NB4 (cell line): ENCODE results near the gene RASA3.

Experiments
- CTCF ChIP-seq: IDR thresholded peaks from one replicate; pipeline ENCODE4 v1.5.1; 2012; ENCODE audit warnings: low read depth, low read length
- POLR2A ChIP-seq: IDR thresholded peaks from 2 replicates; pipeline ENCODE4 v1.6.1; 2011; ENCODE audit warnings: mild to moderate bottlenecking; ENCODE audit not compliant: insufficient read length; ENCODE audit errors: extremely low read depth
- TF ChIP-seq, protein P1 (sequence below): IDR thresholded peaks from 2 replicates; pipeline ENCODE4 v1.6.1; 2011; ENCODE audit warnings: low read depth, low read length

DNA sequence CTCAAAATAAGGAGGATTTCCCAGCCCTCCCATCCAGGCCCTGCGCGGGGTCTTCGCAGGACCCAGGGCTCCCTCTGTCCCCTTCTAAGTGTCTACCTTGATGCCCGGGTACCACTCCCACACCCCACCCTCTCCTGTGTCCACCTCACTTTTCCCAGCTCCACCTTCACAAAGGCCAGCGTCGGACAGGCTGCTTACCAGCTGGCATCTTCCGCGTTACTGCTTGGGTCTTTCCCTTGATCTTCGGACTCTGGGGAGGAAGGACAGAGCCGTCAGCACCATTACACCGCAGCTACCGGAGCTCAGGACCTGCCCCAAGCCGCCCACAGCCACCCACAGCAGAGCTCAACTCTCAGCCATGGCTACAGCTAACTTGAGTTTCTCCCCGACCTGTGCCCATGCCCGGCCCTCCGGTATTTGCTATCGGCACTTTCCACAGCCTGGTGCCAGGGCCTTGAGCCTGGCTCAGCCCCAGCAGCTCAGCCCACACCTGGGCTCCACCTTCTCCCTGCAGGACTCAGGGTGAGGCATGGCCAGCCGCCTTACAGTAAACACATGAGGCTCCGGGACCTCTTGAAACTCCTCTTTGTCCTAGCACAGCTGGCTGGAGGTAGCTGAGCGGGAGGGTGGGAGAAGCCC, 162.3 kb downstream of the RASA3 start:
- TF ChIP-seq CTCF = no peak
- TF ChIP-seq POLR2A = no peak
- TF ChIP-seq, protein P1, sequence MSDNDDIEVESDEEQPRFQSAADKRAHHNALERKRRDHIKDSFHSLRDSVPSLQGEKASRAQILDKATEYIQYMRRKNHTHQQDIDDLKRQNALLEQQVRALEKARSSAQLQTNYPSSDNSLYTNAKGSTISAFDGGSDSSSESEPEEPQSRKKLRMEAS = no peak
